Mucosa of rectum (tissue), 2 donors: ENCODE data around the gene GSS.

ENCODE experiments used
- H3K27ac ChIP-seq, 2 donors: one replicate each; pipeline ENCODE4 v1.7.0; 2013; ENCODE audit warnings: inconsistent platforms in 2 of 2, low read depth in 2 of 2, low read length in 2 of 2
- H3K27me3 ChIP-seq, 2 donors: one replicate each; pipeline ENCODE4 v1.7.0; 2013; ENCODE audit warnings: low read length in 2 of 2; ENCODE audit not compliant: control insufficient read depth in 2 of 2, insufficient read depth in 2 of 2
- H3K36me3 ChIP-seq, 2 donors: one replicate each; pipeline ENCODE4 v1.7.0; 2013; ENCODE audit warnings: low read length in 2 of 2; ENCODE audit not compliant: control insufficient read depth in 2 of 2, insufficient read depth in 2 of 2
- H3K4me1 ChIP-seq, 2 donors: one replicate each; pipeline ENCODE4 v1.7.0; 2013; ENCODE audit warnings: low read length in 2 of 2, mild to moderate bottlenecking in 1 of 2; ENCODE audit not compliant: control insufficient read depth in 2 of 2, insufficient read depth in 2 of 2
- H3K4me3 ChIP-seq, 2 donors: one replicate each; pipeline ENCODE4 v1.7.0; 2013; ENCODE audit warnings: low read length in 2 of 2
- H3K9ac ChIP-seq, 2 donors: one replicate each; pipeline ENCODE4 v1.7.0; 2013; ENCODE audit warnings: low read length in 2 of 2, low read depth in 1 of 2, mild to moderate bottlenecking in 1 of 2
- H3K9me3 ChIP-seq, 2 donors: one replicate each; pipeline ENCODE4 v1.7.0; 2013; ENCODE audit warnings: low read length in 2 of 2; ENCODE audit not compliant: control insufficient read depth in 2 of 2
- donor health status: healthy.
- donor health status: Normal muscosa, but diverticular disease.

GSS gene

DNA sequence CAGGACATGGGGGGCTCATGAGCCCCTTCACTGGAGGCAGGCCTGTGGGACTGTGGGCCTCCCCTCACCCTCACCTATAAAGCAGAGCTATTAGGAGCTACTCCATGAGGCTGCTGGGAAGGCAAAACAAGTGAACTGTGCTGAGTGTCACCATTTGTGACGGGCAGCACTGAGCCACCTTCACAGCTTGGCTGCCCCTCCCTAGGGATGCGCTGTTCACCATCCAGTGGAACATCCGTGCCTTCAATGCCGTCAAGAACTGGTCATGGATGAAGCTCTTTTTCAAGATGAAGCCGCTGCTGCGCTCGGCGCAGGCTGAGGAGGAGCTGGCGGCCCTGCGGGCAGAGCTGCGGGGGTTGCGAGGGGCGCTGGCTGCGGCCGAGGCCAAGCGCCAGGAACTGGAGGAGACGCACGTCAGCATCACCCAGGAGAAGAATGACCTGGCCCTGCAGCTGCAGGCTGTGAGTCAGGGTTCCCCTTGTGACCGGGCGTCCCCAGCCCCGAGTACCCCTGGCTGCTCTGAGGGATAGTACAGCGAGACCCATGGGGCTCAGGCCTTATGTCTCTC lies 38.4 kb upstream of the GSS start:
- no peak overlapping the region for H3K27ac ChIP-seq
- no peak overlapping the region for H3K4me3 ChIP-seq
- peaks cover 5 to 10% of the 10 kb centered on the region in 2 donors for H3K4me1 ChIP-seq
- no peaks in the 10 kb centered on the region for H3K27me3 ChIP-seq
- H3K9ac ChIP-seq, result no peak overlapping the region
- peaks cover 17 to 38% of the 10 kb centered on the region in 2 donors for H3K36me3 ChIP-seq
- H3K9me3 ChIP-seq, result no peaks in the 10 kb centered on the region

DNA sequence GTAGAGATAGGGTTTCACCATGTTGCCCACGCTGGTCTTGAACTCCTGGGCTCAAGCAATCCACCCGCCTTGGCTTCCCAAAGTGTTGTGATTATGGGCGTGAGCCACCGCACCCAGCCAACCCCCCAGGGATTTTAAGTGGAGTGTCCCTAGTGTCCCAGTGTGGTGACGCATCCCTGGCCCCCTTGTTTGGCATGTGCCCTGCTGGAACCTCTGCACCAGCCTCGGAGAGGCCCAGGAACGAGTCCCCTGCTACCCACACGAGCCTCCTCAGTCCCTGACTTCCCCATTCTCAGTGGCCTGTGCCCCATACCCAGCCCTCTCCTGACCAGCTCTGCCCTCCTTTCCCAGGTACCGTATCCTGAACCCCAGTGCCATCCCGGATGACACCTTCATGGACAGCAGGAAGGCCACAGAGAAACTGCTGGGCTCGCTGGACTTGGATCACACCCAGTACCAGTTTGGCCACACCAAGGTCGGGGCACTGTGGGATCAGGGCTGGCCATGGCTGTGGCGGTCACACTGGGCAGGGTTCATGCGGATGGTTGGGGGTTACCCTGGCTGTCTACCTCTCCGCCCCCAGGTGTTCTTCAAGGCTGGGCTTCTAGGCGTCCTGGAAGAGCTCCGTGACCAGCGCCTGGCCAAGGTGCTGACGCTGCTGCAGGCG lies 37.3 kb upstream of the GSS start:
- no peak overlapping the region for H3K27ac ChIP-seq
- peaks cover 12 to 27% of the 10 kb centered on the region in 2 donors for H3K36me3 ChIP-seq
- H3K9me3 ChIP-seq, result no peaks in the 10 kb centered on the region
- no peaks in the 10 kb centered on the region for H3K27me3 ChIP-seq
- H3K4me3 ChIP-seq, result no peak overlapping the region
- no peak overlapping the region for H3K9ac ChIP-seq
- H3K4me1 ChIP-seq, result peaks cover 5 to 10% of the 10 kb centered on the region in 2 donors

DNA sequence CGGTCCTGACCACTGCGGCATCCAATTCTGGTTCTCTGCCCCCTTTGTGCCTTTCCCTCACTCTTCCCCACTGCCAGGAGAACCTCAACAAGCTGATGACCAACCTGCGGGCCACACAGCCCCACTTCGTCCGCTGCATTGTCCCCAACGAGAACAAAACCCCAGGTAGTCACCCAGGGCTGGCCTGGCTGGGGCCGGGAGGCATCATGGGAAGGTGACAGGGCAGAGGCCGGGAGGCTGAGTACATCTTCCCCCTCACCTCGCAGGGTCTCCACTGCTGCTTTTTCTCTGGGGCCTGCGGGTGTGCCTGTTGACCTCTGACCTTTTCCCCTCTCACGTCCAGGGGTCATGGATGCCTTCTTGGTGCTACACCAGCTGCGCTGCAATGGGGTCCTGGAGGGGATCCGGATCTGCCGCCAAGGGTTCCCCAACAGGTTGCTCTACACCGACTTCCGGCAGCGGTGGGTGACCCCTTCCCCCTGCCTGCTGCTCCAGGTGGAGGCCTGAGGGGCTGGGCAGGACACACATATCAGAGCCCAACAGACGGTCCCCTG lies 35.1 kb upstream of the GSS start:
- no peak overlapping the region for H3K9ac ChIP-seq
- H3K27ac ChIP-seq, result no peak overlapping the region
- H3K27me3 ChIP-seq, result no peaks in the 10 kb centered on the region
- peaks cover 5 to 22% of the 10 kb centered on the region in 2 donors for H3K36me3 ChIP-seq
- H3K4me3 ChIP-seq, result no peak overlapping the region
- H3K4me1 ChIP-seq, result no peaks in the 10 kb centered on the region
- no peaks in the 10 kb centered on the region for H3K9me3 ChIP-seq

DNA sequence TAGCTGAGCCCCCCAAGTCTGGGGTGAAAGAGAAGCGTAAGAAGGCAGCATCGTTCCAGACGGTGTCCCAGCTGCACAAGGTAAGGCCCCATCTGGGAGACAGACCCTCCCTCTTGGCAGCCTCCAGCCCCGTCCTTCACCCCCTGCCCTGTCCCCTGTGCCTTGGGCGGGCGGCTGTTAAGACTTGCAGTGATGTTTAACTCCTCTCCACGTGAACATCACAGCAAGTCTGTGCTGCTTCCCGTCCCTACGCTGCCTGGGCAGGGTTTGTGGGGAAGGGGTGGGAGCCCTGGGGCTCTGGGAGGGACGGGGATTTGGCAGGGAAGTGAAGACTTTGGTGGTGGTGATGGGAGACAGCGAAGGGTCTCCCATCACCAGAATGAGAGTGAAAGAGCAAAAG lies 34.6 kb upstream of the GSS start:
- Histone ChIP-seq H3K4me3 (no peak overlapping the region), H3K36me3 (peaks cover 1 to 17% of the 10 kb centered on the region in 2 donors), H3K4me1 (no peaks in the 10 kb centered on the region), H3K9ac (no peak overlapping the region), H3K9me3 (no peaks in the 10 kb centered on the region), H3K27me3 (peaks cover 0 to under 1% of the 10 kb centered on the region in 2 donors), H3K27ac (no peak overlapping the region)

DNA sequence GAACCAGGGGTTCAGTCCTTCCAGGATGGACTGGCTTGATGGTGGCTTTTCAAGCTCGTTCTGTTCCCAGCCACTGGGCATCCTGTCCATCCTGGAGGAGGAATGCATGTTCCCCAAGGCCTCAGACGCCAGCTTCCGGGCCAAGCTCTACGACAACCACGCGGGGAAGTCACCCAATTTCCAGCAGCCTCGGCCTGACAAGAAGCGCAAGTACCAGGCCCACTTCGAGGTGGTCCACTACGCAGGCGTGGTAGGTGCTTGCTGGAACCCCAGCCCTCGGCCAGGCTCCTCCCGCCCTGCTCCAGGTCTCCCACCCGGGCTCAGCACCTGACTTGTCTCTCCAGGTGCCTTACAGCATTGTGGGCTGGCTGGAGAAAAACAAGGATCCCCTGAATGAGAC lies 34.1 kb upstream of the GSS start:
- no peak overlapping the region for H3K4me3 ChIP-seq
- peaks cover 0 to 15% of the 10 kb centered on the region in 2 donors for H3K36me3 ChIP-seq
- no peak overlapping the region for H3K27ac ChIP-seq
- H3K9ac ChIP-seq, result no peak overlapping the region
- H3K4me1 ChIP-seq, result peaks cover 0 to under 1% of the 10 kb centered on the region in 2 donors
- H3K27me3 ChIP-seq, result peaks cover 0 to 2% of the 10 kb centered on the region in 2 donors
- H3K9me3 ChIP-seq, result no peaks in the 10 kb centered on the region

DNA sequence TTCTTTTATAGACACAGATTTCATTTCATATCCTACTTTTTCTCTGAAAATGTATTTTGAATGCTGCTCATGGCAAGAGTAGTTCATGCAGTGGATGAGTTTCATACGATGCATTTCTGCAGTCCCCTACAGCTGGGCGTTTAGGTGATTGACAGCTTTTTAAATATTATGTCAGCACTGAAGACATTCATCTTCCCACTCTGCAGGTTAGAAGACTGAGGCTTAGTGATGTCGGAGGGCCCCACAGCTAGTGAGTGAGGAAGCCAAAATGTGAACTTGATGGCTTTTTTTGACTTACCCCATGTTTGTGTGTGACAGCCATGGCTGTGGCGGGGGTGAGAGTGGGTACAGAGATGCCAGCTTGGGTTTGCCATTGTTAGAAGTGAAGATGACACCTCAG lies 33.5 kb upstream of the GSS start:
- Histone ChIP-seq H3K4me1 (peaks cover 4 to 6% of the 10 kb centered on the region in 2 donors), H3K4me3 (no peak overlapping the region), H3K27ac (no peak overlapping the region), H3K9ac (no peak overlapping the region), H3K9me3 (no peaks in the 10 kb centered on the region), H3K27me3 (peaks cover 0 to 2% of the 10 kb centered on the region in 2 donors), H3K36me3 (peaks cover 0 to 11% of the 10 kb centered on the region in 2 donors)

DNA sequence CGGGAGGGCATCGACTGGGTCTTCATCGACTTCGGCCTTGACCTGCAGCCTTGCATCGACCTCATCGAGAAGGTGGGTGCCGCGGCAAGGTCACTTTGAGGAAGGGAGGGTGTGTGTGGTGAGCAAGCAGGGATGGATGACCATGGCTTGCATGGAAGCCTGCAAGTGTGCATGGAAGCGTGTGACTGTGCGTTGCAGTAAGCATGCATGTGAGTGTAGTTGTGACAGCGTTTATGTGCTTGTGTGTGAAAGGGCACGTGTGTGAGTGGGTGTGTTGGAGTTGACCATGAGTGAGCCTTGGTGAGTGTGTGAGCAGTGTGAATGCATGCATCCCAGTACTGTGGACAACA lies 32.6 kb upstream of the GSS start:
- Histone ChIP-seq H3K27ac (no peak overlapping the region), H3K9me3 (no peaks in the 10 kb centered on the region), H3K36me3 (peaks cover 0 to 4% of the 10 kb centered on the region in 2 donors), H3K27me3 (peaks cover 0 to 7% of the 10 kb centered on the region in 2 donors), H3K4me1 (peaks cover 11 to 16% of the 10 kb centered on the region in 2 donors), H3K9ac (no peak overlapping the region), H3K4me3 (no peak overlapping the region)

DNA sequence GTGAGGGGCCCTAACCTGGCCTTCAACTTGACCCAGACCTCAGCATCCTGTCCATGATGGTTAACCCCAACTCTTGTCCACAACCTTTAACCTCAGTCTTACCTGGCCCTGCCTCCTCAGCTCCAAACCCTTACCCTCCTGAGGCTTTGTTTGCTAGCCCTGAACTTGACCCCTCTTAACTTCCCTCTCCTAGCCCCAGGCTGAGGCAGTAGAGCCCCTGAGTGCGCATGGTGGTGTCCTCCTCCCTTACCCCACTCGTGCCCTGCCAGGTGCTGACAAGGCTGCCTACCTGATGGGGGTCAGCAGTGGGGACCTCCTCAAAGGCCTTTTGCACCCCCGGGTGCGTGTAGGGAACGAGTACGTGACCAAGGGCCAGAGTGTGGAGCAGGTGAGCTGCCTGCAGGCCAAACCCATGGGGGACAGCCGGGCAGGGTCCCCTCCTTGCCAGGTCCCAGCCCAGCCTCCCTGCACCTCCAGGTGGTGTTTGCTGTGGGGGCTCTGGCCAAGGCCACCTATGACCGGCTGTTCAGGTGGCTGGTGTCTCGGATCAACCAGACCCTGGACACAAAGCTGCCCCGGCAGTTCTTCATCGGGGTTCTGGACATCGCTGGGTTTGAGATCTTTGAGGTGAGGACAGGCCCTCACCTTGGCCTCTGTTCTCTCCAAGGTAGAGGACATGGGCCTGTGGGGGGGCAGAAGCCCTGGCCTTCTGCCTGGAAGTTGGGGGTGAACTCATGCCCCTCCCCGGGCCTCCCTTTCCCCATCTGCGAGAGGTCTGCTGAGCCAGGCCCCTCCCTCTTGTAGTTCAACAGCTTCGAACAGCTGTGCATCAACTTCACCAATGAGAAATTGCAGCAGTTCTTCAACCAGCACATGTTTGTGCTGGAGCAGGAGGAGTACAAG lies 31.9 kb upstream of the GSS start:
- H3K27me3 ChIP-seq, result peaks cover 0 to 7% of the 10 kb centered on the region in 2 donors
- no peak overlapping the region for H3K4me3 ChIP-seq
- H3K36me3 ChIP-seq, result no peaks in the 10 kb centered on the region
- H3K4me1 ChIP-seq, result peaks cover 11 to 16% of the 10 kb centered on the region in 2 donors
- no peaks in the 10 kb centered on the region for H3K9me3 ChIP-seq
- no peak overlapping the region for H3K27ac ChIP-seq
- no peak overlapping the region for H3K9ac ChIP-seq

DNA sequence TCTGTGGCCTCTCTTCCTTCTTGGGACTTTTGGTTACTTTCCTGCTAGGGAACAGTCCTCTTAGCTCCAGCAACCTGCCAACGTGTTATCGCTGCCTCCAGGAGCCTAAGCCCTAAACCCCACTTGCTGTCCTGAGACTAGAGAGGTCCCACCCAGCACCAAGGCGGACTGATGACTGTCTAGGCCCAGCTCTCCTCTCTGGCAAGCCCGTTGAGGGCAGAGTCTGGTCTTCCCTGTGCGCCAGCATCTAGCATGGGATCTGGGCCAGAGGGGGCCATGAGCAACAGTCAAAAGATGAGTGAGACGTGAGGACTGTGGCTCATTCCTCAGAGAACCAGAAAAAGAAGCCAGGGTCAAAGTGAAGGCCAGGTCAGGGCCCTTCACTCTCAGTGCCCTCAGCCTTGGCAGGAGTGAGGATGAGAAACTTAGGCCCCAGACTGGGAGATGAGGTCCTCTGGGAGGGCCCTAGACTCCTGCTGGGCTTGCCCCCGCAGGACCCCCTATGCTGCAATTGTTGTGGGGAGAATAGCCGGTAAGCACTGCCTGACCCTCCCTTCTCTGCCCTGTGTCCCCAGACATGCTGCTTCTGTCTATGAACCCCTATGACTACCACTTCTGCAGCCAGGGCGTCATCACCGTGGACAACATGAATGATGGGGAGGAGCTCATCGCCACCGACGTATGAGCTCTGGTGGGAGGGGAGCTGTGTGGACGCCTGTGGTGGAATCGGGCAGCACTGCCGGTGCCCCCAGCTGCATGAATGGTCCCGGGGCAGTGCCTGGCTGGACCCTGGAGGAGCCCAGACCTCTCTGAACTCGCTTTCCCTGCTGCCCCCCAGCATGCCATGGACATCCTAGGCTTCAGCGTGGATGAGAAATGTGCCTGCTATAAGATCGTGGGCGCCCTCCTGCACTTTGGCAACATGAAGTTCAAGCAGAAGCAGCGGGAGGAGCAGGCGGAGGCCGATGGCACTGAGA lies 31.0 kb upstream of the GSS start:
- Histone ChIP-seq H3K9ac (no peak overlapping the region), H3K36me3 (no peaks in the 10 kb centered on the region), H3K9me3 (no peaks in the 10 kb centered on the region), H3K27me3 (peaks cover 0 to 7% of the 10 kb centered on the region in 2 donors), H3K4me3 (no peak overlapping the region), H3K4me1 (peaks cover 11 to 16% of the 10 kb centered on the region in 2 donors), H3K27ac (no peak overlapping the region)
